ACHN (cell line): ENCODE data around the gene SUGP1.
A peak's percentile ranks its signal among the peaks of the same experiment; 100 is the strongest.
"Not testable (repeated sequence)": the region's sequence is repeated elsewhere in the genome, so short reads cannot be mapped to it uniquely, and the experiment has no call there.

Experiments used
- DNase-seq: peaks from one replicate; pipeline ENCODE4 v3.0.0-alpha.2; 2015
- in situ Hi-C: cut with HindIII; loops from 2 replicates; pipeline ENCODE4 v1.10.0; 2017; ENCODE audit warnings: low sequenced_read_pairs, low pct_ligation_motif_present, low pct_unique_long_range_greater_than_20kb

The SUGP1 gene

GRCh38 chr19:19320361-19321140, at the start of gene SUGP1, which contains the start of gene MAU2:
TSS of gene SUGP1 (minus strand) at chr19:19320509. CDS start at chr19:19320496, 13 bp downstream.
TSS of gene MAU2 (plus strand) at chr19:19320829. CDS start at chr19:19320860, 31 bp downstream.
- DNase-seq, result peak; percentile 85
- in situ Hi-C loops, result no loop called here

GRCh38 chr19:19368087-19368486, 47.8 kb upstream of the SUGP1 start:
- in situ Hi-C loops, result no loop called here
- DNase-seq, result no peak

- in situ Hi-C loops, result no loop called here
- peak; percentile 76 for DNase-seq
These were observed 46.4 kb upstream of the SUGP1 start for GRCh38 chr19:19366434-19367396.

- in situ Hi-C loops, result no loop called here
- no peak for DNase-seq
These were observed 41.8 kb upstream of the SUGP1 start for GRCh38 chr19:19362075-19362474.

- peak; percentile 79 for DNase-seq
- in situ Hi-C loops, result no loop called here
These were observed 40.8 kb upstream of the SUGP1 start for GRCh38 chr19:19361075-19361594.

- in situ Hi-C loops, result no loop called here
- DNase-seq, result no peak
These were observed 36.7 kb upstream of the SUGP1 start for GRCh38 chr19:19356901-19357566.

GRCh38 chr19:19356500-19356899, 36.2 kb upstream of the SUGP1 start:
- in situ Hi-C loops, result no loop called here
- no peak for DNase-seq

GRCh38 chr19:19355606-19356139, 35.4 kb upstream of the SUGP1 start:
- in situ Hi-C loops, result no loop called here
- DNase-seq, result no peak

- no peak for DNase-seq
- in situ Hi-C loops, result no loop called here
These were observed 34.6 kb upstream of the SUGP1 start for GRCh38 chr19:19354932-19355331.

- no peak for DNase-seq
- in situ Hi-C loops, result no loop called here
These were observed 33.7 kb upstream of the SUGP1 start for GRCh38 chr19:19354007-19354406.

- no peak for DNase-seq
- in situ Hi-C loops, result no loop called here
These were observed 32.5 kb upstream of the SUGP1 start for GRCh38 chr19:19352823-19353222.

GRCh38 chr19:19350756-19351155, 30.4 kb upstream of the SUGP1 start:
- in situ Hi-C loops, DNase-seq: not testable (repeated sequence)

- DNase-seq, result no peak
- in situ Hi-C loops, result no loop called here
These were observed 29.1 kb upstream of the SUGP1 start for GRCh38 chr19:19349365-19349764.

GRCh38 chr19:19348266-19348665, 28.0 kb upstream of the SUGP1 start:
- no peak for DNase-seq
- in situ Hi-C loops, result no loop called here

- in situ Hi-C loops, result no loop called here
- no peak for DNase-seq
These were observed 27.2 kb upstream of the SUGP1 start for GRCh38 chr19:19347401-19348110.

- no peak for DNase-seq
- in situ Hi-C loops, result no loop called here
These were observed 25.7 kb upstream of the SUGP1 start for GRCh38 chr19:19345970-19346369.

- DNase-seq, result no peak
- in situ Hi-C loops, result no loop called here
These were observed 24.9 kb upstream of the SUGP1 start for GRCh38 chr19:19345232-19345631.

- no peak for DNase-seq
- in situ Hi-C loops, result no loop called here
These were observed 23.5 kb upstream of the SUGP1 start for GRCh38 chr19:19343762-19344161.
